ENCODE measurements around the gene CDK3. TPM values are rescaled to one million over a fixed set of nuclear protein-coding genes. Genes with fewer than 3 reads are reported as not detected.

The CDK3 gene
- total RNA-seq, 6 donors from 2014 or later = 3.0 to 15.7 (median 7.0) TPM

DNA sequence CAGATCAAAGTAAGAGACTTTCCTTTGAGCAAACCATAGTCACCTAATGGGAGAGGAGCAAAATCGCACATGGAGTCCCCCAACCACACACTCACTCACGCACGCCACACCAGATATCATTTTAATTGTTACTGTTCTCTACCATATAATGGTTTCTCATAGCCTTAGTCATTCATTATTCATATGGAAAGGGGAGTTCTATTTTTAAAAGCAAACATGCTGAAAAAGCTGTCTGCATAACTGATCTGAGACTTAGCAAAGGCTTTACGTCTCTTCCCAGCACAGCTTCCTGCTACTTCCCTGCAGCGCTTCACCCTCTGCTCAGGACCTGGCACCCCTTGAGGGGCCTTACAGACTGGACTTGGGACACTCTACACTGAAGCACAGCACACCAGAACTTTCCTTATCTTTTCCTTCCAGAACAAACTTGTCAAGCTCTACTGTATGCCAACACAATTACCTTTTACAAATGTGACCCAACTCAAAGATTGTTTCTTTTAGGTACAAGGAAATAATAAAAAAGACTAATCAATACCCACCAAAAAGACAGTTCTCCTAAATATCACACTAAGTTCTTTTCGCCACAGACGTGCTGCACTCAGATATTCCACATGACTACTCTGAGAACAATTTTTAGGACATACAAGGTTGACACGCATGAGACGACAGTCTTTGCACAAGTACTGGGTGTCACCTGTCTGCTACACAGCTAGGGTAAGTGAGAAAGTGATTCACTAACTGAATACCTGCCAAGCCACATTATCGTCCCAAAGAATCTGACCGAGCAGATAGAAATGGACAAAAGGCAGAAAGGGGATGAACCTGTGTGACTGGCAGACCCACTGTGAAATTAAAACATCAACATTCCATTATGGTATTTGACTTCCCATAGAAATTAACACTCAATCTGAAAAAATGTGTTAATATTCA, 50.1 kb downstream of the CDK3 start:
- DNase-seq (peak in 1 of 2 donors; percentile 57), ATAC-seq (ENCODE audit: low FRiP score in 2 of 2) (peak in 1 of 2 donors; percentile 65)
- H3K36me3 ChIP-seq = peaks cover 26 to 96% (median 61%) of the 10 kb centered on the region in 4 donors
- H3K9me3 ChIP-seq = no peaks in the 10 kb centered on the region
- TF ChIP-seq EP300 (IDR thresholded peaks at IDR 0.05) (no peak), POLR2A (IDR thresholded peaks at IDR 0.05) (no peak)
- TF ChIP-seq, protein P1, sequence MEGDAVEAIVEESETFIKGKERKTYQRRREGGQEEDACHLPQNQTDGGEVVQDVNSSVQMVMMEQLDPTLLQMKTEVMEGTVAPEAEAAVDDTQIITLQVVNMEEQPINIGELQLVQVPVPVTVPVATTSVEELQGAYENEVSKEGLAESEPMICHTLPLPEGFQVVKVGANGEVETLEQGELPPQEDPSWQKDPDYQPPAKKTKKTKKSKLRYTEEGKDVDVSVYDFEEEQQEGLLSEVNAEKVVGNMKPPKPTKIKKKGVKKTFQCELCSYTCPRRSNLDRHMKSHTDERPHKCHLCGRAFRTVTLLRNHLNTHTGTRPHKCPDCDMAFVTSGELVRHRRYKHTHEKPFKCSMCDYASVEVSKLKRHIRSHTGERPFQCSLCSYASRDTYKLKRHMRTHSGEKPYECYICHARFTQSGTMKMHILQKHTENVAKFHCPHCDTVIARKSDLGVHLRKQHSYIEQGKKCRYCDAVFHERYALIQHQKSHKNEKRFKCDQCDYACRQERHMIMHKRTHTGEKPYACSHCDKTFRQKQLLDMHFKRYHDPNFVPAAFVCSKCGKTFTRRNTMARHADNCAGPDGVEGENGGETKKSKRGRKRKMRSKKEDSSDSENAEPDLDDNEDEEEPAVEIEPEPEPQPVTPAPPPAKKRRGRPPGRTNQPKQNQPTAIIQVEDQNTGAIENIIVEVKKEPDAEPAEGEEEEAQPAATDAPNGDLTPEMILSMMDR (IDR thresholded peaks at IDR 0.05) = no peak
- 67 to 81% methylated on average over 11 of the region's 11 CpGs for WGBS, 2 donors
- peaks cover 0 to 20% (median 7%) of the 10 kb centered on the region in 4 donors for H3K4me1 ChIP-seq
- H3K27me3 ChIP-seq = no peaks in the 10 kb centered on the region
- H3K4me3 ChIP-seq = no peak overlapping the region
- peak overlapping the region; percentile 52 to 80 (median 70) for H3K27ac ChIP-seq

DNA sequence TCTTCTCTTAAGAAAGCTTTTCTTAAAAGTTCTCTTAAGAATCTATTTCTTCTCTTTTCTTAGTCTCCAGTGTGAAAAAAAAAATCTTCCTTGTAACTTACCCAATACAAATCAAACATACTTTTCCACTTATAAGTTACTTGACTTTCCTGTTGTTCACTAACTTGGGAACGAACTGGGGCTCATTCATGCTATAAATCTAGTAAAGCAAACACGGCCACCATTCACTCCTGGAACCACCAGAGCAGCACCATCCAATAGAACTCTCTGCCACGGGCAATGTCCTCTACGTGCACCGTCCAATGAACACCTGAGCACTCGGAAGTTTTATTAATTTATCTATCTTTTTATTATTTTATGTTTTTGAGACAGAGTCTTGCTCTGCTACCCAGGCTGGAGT, 50.9 kb downstream of the CDK3 start:
- TF ChIP-seq POLR2A (IDR thresholded peaks at IDR 0.05) = no peak
- TF ChIP-seq EP300 (IDR thresholded peaks at IDR 0.05) = no peak
- no peak for TF ChIP-seq POLR2AphosphoS5 (IDR thresholded peaks at IDR 0.05)
- TF ChIP-seq, protein P1 (IDR thresholded peaks at IDR 0.05) = no peak
- Histone ChIP-seq H3K4me3 (no peak overlapping the region), H3K4me1 (peaks cover 0 to 20% (median 11%) of the 10 kb centered on the region in 4 donors), H3K27ac (peak overlapping the region; percentile 63 to 80 (median 76)), H3K36me3 (peaks cover 29 to 96% (median 61%) of the 10 kb centered on the region in 4 donors), H3K27me3 (no peaks in the 10 kb centered on the region), H3K9me3 (no peaks in the 10 kb centered on the region)
- 78 to 81% methylated on average over 6 of the region's 6 CpGs for WGBS, 2 donors
- ATAC-seq (ENCODE audit: low FRiP score in 2 of 2) (no peak), DNase-seq (no peak)

DNA sequence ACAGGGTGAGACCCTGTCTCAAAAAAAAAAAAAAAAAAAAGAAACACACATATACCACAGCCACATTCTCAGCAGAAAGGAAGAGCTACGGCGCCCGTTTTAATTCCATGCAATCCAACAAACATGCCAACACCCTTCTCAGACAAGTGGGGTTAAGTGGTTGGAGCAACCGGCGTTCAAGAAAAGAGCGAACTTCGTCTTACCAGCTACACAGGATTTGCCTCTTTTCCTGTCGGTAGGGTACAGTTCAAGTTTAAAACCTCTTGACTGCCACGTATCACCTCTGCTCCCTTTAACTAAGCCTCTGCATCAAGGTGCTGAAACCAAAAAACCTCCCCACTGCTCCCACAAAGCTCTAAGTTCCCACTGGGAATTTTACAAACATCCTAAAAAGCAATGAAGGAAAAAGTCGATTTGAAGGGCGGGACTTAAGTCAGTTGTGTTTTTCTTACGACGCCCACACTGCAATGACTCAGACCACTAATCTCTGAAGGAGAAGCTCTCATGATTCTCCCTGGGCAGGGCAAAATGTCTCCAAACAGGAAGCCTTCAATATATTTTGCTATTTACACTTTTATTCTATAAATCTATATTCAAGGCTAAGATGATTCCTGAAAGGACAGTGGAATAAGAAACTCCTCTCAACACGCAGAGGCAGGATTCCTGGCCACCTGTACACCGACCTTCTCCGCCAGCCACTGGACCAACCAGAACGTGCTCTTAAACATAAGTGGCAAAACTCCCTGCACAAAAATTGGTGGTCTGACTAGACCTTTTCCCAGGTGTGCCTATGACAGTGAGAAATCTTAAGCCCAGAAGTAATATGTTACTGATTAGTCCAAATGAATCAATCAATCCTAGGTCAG, 52.8 kb downstream of the CDK3 start:
- ATAC-seq (ENCODE audit: low FRiP score in 2 of 2) = peak; percentile 65 to 69

DNA sequence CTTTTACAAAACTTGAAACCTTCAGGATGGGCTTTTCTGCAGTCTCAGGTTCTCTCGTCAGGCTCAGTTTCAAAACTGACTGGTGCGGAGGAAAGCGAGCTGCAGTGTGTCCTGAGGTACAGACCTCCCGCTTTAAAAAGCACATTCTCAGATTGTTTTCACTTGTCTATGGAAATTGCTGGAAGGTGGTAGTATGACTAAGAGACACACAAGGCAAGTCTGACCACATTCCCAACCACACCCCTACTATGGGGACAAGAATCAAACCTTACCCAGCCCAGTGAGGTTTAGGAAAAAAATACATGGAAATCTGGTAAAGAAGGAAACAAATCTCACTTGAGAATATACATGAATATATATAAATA, 53.4 kb downstream of the CDK3 start:
- no peak overlapping the region for H3K4me3 ChIP-seq
- TF ChIP-seq, protein P1 (IDR thresholded peaks at IDR 0.05) = no peak
- TF ChIP-seq EP300 (IDR thresholded peaks at IDR 0.05) (peak in 2 of 4 donors; percentile 17 to 78), POLR2AphosphoS5 (IDR thresholded peaks at IDR 0.05) (peak; percentile 16 to 19), POLR2A (IDR thresholded peaks at IDR 0.05) (no peak)
- peak overlapping the region; percentile 74 to 81 (median 78) for H3K27ac ChIP-seq
- ATAC-seq (ENCODE audit: low FRiP score in 2 of 2) (peak; percentile 64 to 70), DNase-seq (peak in 1 of 2 donors; percentile 53)
- H3K9me3 ChIP-seq = no peaks in the 10 kb centered on the region
- H3K4me1 ChIP-seq = peaks cover 0 to 20% (median 11%) of the 10 kb centered on the region in 4 donors
- peaks cover 36 to 96% (median 62%) of the 10 kb centered on the region in 4 donors for H3K36me3 ChIP-seq
- no peaks in the 10 kb centered on the region for H3K27me3 ChIP-seq
- 63 to 87% methylated on average over 4 of the region's 4 CpGs for WGBS, 2 donors

More for the DNA sequence above, 52.8 kb downstream of the CDK3 start:
- H3K36me3 ChIP-seq = peaks cover 33 to 96% (median 61%) of the 10 kb centered on the region in 4 donors
- DNase-seq = peak in 1 of 2 donors; percentile 71
- no peak overlapping the region for H3K4me3 ChIP-seq
- H3K27ac ChIP-seq = peak overlapping the region; percentile 74 to 81 (median 78)
- WGBS, 2 donors = 66 to 68% methylated on average over 17 of the region's 17 CpGs
- no peaks in the 10 kb centered on the region for H3K27me3 ChIP-seq
- TF ChIP-seq, protein P1 (IDR thresholded peaks at IDR 0.05) = no peak
- TF ChIP-seq POLR2AphosphoS5 (IDR thresholded peaks at IDR 0.05) (peak; percentile 25 to 45), POLR2A (IDR thresholded peaks at IDR 0.05) (no peak), EP300 (IDR thresholded peaks at IDR 0.05) (peak in 1 of 4 donors; percentile 20)
- peaks cover 0 to 20% (median 11%) of the 10 kb centered on the region in 4 donors for H3K4me1 ChIP-seq
- H3K9me3 ChIP-seq = no peaks in the 10 kb centered on the region

Other genes with a start within 250 kb of the CDK3 start
- gene GALK1, start 235.7 kb upstream of the CDK3 start, total RNA-seq = 10 to 100 TPM; 18.9 to 65.7 (median 40.6) TPM
- gene UNK, start 216.0 kb upstream of the CDK3 start, total RNA-seq = 10 to 100 TPM; 22.4 to 97.4 (median 31.4) TPM
- 100 to 1,000 TPM in 4 of 6 donors, 10 to 100 TPM in 2; 38.0 to 243 (median 123) TPM for gene UNC13D, start 156.5 kb upstream of the CDK3 start, total RNA-seq
- gene WBP2, start 145.5 kb upstream of the CDK3 start, total RNA-seq = 100 to 1,000 TPM in 2 of 6 donors, 10 to 100 TPM in 4; 70.1 to 183 (median 87.8) TPM
- gene TRIM47, start 122.3 kb upstream of the CDK3 start, total RNA-seq = 10 to 100 TPM; 20.1 to 55.6 (median 33.3) TPM
- 10 to 100 TPM; 23.4 to 35.1 (median 28.2) TPM for gene TRIM65, start 103.9 kb upstream of the CDK3 start, total RNA-seq
- 100 to 1,000 TPM in 1 of 6 donors, 10 to 100 TPM in 5; 35.4 to 115 (median 77.0) TPM for gene MRPL38, start 96.0 kb upstream of the CDK3 start, total RNA-seq
- 10 to 100 TPM in 4 of 6 donors, 1 to 10 TPM in 2; 9.3 to 66.0 (median 14.3) TPM for gene FBF1, start 59.8 kb upstream of the CDK3 start, total RNA-seq
- 10 to 100 TPM; 33.2 to 84.2 (median 57.4) TPM for gene ACOX1, start 21.7 kb upstream of the CDK3 start, total RNA-seq
- gene TEN1, start 21.6 kb upstream of the CDK3 start, total RNA-seq = 10 to 100 TPM in 5 of 6 donors, not detected in 1; 13.6 to 29.3 (median 17.0) TPM
- 100 to 1,000 TPM in 1 of 6 donors, 10 to 100 TPM in 5; 47.5 to 142 (median 63.4) TPM for gene EVPL, start 26.5 kb downstream of the CDK3 start, total RNA-seq
- 10 to 100 TPM; 41.8 to 68.2 (median 56.1) TPM for gene SRP68, start 71.7 kb downstream of the CDK3 start, total RNA-seq
- gene GALR2, start 73.9 kb downstream of the CDK3 start, total RNA-seq = under 1 TPM in 1 of 6 donors, not detected in 5; 0.61 TPM
- gene ZACN, start 78.3 kb downstream of the CDK3 start, total RNA-seq = not detected
- gene EXOC7, start 102.9 kb downstream of the CDK3 start, total RNA-seq = 100 to 1,000 TPM in 3 of 6 donors, 10 to 100 TPM in 3; 69.4 to 233 (median 103) TPM
- 10 to 100 TPM in 5 of 6 donors, 1 to 10 TPM in 1; 3.3 to 86.6 (median 32.2) TPM for gene FOXJ1, start 140.4 kb downstream of the CDK3 start, total RNA-seq
- 10 to 100 TPM in 1 of 6 donors, 1 to 10 TPM in 5; 1.1 to 14.7 (median 2.5) TPM for gene RNF157, start 239.6 kb downstream of the CDK3 start, total RNA-seq